A673 (cell line): ENCODE data around the gene PALMD. TPM values are rescaled to one million over a fixed set of nuclear protein-coding genes. Genes with fewer than 3 reads are reported as not detected.

Experiments used
- BruUV-seq: library from RNA; stranded (reverse); fragments of 400-500 nt; replicated peaks from 2 replicates; lab custom pipeline; 2021; lab: Mats Ljungman, UMichigan
- CTCF ChIA-PET: fragments of 300-600 bp; sonication (Branson Sonifier 250); formaldehyde crosslinking; loops from one replicate; lab custom pipeline; 2022; ENCODE audit warnings: antibody characterized with exemption; lab: Charles Lee
- POLR2A ChIA-PET: fragments of 300-600 bp; sonication (Branson Sonifier 250); formaldehyde crosslinking; loops from one replicate; lab custom pipeline; 2022; ENCODE audit warnings: antibody characterized with exemption; ENCODE audit not compliant: low non-redundant PET; lab: Charles Lee
- DNase-seq: peaks from one replicate; pipeline ENCODE4 v3.0.0-alpha.2; 2015; ENCODE audit warnings: low spot score
- H3K27ac ChIP-seq: fragments of 200-600 bp; sonication (generic); 2 replicates; pipeline ENCODE4 v1.5.1; 2016; ENCODE audit warnings: mixed run types, low read depth, mild to moderate bottlenecking, mixed read lengths, antibody characterized with exemption, low read length; ENCODE audit not compliant: poor library complexity, severe bottlenecking
- H3K27me3 ChIP-seq: fragments of 200-600 bp; sonication (generic); replicated peaks from 2 replicates; pipeline ENCODE4 v1.6.1; 2017; ENCODE audit warnings: mixed run types, low read depth, mild to moderate bottlenecking, mixed read lengths, antibody characterized with exemption, low read length; ENCODE audit not compliant: insufficient read depth, poor library complexity
- H3K36me3 ChIP-seq: fragments of 200-600 bp; sonication (generic); 2 replicates; pipeline ENCODE4 v1.6.1; 2016; ENCODE audit warnings: mixed run types, mild to moderate bottlenecking, mixed read lengths, antibody characterized with exemption, low read length; ENCODE audit not compliant: insufficient read depth, poor library complexity, severe bottlenecking
- H3K4me1 ChIP-seq: fragments of 200-600 bp; sonication (generic); 2 replicates; pipeline ENCODE4 v1.6.1; 2017; ENCODE audit warnings: mixed run types, mild to moderate bottlenecking, mixed read lengths, antibody characterized with exemption, low read length; ENCODE audit not compliant: insufficient read depth, poor library complexity, severe bottlenecking
- H3K4me3 ChIP-seq: fragments of 200-600 bp; sonication (generic); 2 replicates; pipeline ENCODE4 v1.5.1; 2016; ENCODE audit warnings: low read depth, mixed run types, mild to moderate bottlenecking, mixed read lengths, low read length; ENCODE audit not compliant: poor library complexity, severe bottlenecking
- H3K9me3 ChIP-seq: fragments of 200-600 bp; sonication (generic); 2 replicates; pipeline ENCODE4 v1.6.1; 2016; ENCODE audit warnings: mixed run types, low read depth, mild to moderate bottlenecking, mixed read lengths, antibody characterized with exemption, low read length; ENCODE audit not compliant: poor library complexity, severe bottlenecking
- CTCF ChIP-seq: fragments of 300-800, 200-600 bp; sonication (generic); conservative IDR thresholded peaks from 2 replicates; pipeline ENCODE4 v1.5.1; 2017; ENCODE audit warnings: low read depth, mild to moderate bottlenecking, antibody characterized with exemption, low read length, moderate library complexity, mixed read lengths
- EZH2 ChIP-seq: fragments of 200-600 bp; sonication (generic); IDR thresholded peaks from 2 replicates; pipeline ENCODE4 v1.6.1; 2017; ENCODE audit warnings: borderline replicate concordance, low read depth, mild to moderate bottlenecking, mixed read lengths, antibody characterized with exemption, low read length; ENCODE audit not compliant: poor library complexity, severe bottlenecking
- intact Hi-C: fragments of 100-400 bp; cut with micrococcal nuclease; formaldehyde crosslinking; loops from one replicate; pipeline ENCODE4 v1.10.0; 2022; ENCODE audit not compliant: unreplicated experiment
- total RNA-seq: library from RNA; stranded (reverse); gene quantifications from 2 replicates; pipeline ENCODE4 v1.2.3, GENCODE V29; 2021

Gene PALMD
- total RNA-seq, 1 experiment from 2014 or later: not detected

DNA sequence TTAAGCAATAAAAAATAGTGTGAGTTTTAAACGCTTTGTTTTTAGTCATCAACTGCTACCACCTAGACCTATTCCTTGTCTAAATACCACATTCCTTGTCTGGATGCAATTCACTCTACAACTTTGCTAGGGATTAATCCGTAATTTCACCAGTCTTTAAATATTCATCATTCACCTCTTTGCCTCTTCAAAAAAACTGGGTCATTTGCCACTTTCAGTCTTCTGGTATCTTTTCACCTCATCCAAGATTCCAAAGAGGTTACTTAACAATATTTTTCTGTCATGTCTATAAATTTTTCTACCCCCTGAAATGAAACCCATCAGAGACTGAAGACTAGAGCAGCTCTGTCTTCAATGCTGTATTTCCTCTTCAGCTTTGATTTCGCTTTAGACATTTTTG is 9.5 kb downstream of the PALMD start:
- Histone ChIP-seq H3K9me3 (no peaks in the 10 kb centered on the region), H3K4me1 (no peaks in the 10 kb centered on the region), H3K4me3 (no peak overlapping the region), H3K36me3 (no peaks in the 10 kb centered on the region), H3K27me3 (no peaks in the 10 kb centered on the region), H3K27ac (no peak overlapping the region)
- BruUV-seq: no TSS peak
- intact Hi-C loops: no loop called here
- CTCF ChIA-PET: no interaction called here
- POLR2A ChIA-PET: no interaction called here
- no peak for DNase-seq
- TF ChIP-seq CTCF: no peak
- no peak for TF ChIP-seq EZH2

DNA sequence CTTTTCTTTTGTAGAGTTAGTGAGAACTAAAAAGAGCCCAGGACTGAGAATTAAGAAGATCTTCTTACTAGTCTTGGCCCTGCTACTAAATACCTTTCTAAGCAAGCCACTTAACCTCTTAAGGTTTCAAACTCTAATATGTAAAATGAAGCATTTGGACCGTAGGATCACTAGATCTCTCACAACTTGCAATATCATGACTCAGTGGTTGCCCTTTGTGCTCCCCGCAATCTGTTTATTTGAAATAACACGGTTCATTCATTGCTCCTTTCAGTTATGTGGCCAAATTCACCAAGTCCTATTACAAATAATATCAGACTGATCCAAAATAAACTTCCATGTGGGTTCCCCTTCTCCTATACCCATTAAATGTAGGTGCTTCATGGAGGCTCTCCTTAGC is 10.8 kb downstream of the PALMD start:
- H3K9me3 ChIP-seq: no peaks in the 10 kb centered on the region
- TF ChIP-seq EZH2 (no peak), CTCF (no peak)
- H3K27ac ChIP-seq: no peak overlapping the region
- BruUV-seq: no TSS peak
- no peak for DNase-seq
- no peak overlapping the region for H3K4me3 ChIP-seq
- intact Hi-C loops: no loop called here
- ChIA-PET CTCF (no interaction called here), POLR2A (no interaction called here)
- no peaks in the 10 kb centered on the region for H3K4me1 ChIP-seq
- H3K27me3 ChIP-seq: no peaks in the 10 kb centered on the region
- H3K36me3 ChIP-seq: no peaks in the 10 kb centered on the region

- ChIA-PET CTCF (no interaction called here), POLR2A (no interaction called here)
- no TSS peak for BruUV-seq
- intact Hi-C loops: no loop called here
- Histone ChIP-seq H3K27ac (no peak overlapping the region), H3K9me3 (no peaks in the 10 kb centered on the region), H3K4me1 (peaks cover 2% of the 10 kb centered on the region), H3K27me3 (no peaks in the 10 kb centered on the region), H3K4me3 (no peak overlapping the region), H3K36me3 (no peaks in the 10 kb centered on the region)
- TF ChIP-seq EZH2 (no peak), CTCF (no peak)
- no peak for DNase-seq
Measured at GRCh38 chr1:99657213-99658030, 11.5 kb downstream of the PALMD start.
